SJSA1 (cell line): Measurements from ENCODE around the gene PHACTR1. TPM values are rescaled to one million over a fixed set of nuclear protein-coding genes. Genes with fewer than 3 reads are reported as not detected.

Experiments
- DNase-seq, 2 experiments: peaks; one replicate each; pipeline ENCODE4 v3.0.0-alpha.2; 2015 to 2020; ENCODE audit warnings: low spot score in 2 of 2, low read depth in 1 of 2
- H3K27ac ChIP-seq: fragments of 250-450 bp; sonication (Bioruptor Pico); 2 replicates; pipeline ENCODE4 v1.5.1; 2020; ENCODE audit warnings: mild to moderate bottlenecking, moderate library complexity
- H3K27me3 ChIP-seq: fragments of 250-450 bp; sonication (Bioruptor Pico); replicated peaks from 2 replicates; pipeline ENCODE4 v1.5.1; 2020; ENCODE audit warnings: mild to moderate bottlenecking, moderate library complexity
- H3K36me3 ChIP-seq: fragments of 250-450 bp; sonication (Bioruptor Pico); 2 replicates; pipeline ENCODE4 v1.5.1; 2020; ENCODE audit warnings: mild to moderate bottlenecking
- H3K4me1 ChIP-seq: fragments of 250-450 bp; sonication (Bioruptor Pico); replicated peaks from 2 replicates; pipeline ENCODE4 v1.6.1; 2021; ENCODE audit warnings: mild to moderate bottlenecking
- H3K4me3 ChIP-seq: fragments of 250-450 bp; sonication (Bioruptor Pico); 2 replicates; pipeline ENCODE4 v1.5.1; 2020; ENCODE audit warnings: mild to moderate bottlenecking
- H3K9me3 ChIP-seq: fragments of 250-450 bp; sonication (Bioruptor Pico); replicated peaks from 2 replicates; pipeline ENCODE4 v1.5.1; 2020; ENCODE audit warnings: mild to moderate bottlenecking
- total RNA-seq: library from RNA; depleted of rRNA; stranded (reverse); fragments of >200 nt; shearing (Covaris generic); gene quantifications from 2 replicates; pipeline ENCODE4 v1.2.3, GENCODE V29; 2014

The PHACTR1 gene
- total RNA-seq, 1 experiment from 2014 or later = 0.37 TPM

DNA sequence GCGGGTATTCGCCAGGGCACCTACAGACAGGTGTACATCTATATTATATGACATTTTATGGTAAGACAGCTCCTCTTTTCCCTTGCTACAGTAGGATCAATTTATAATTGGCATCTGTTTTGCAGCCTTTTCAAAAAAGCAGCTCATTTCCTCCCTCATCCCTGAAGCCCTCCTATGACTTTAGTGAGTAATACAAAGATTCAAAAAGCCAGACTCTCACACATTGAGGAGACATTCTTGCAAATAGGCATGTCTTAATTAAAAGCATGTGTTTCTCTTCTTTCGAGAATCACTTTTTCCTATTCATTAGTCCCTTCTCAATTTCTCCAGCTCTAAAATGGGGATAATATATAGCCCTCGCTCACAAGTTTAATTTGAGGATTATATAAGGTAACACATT lies 328.3 kb downstream of the PHACTR1 start:
- Histone ChIP-seq H3K4me3 (no peak overlapping the region), H3K9me3 (no peaks in the 10 kb centered on the region; the same call in 1 of the 2 replicates), H3K36me3 (no peaks in the 10 kb centered on the region), H3K4me1 (no peaks in the 10 kb centered on the region), H3K27ac (no peak overlapping the region), H3K27me3 (no peaks in the 10 kb centered on the region)
- no peak for DNase-seq

DNA sequence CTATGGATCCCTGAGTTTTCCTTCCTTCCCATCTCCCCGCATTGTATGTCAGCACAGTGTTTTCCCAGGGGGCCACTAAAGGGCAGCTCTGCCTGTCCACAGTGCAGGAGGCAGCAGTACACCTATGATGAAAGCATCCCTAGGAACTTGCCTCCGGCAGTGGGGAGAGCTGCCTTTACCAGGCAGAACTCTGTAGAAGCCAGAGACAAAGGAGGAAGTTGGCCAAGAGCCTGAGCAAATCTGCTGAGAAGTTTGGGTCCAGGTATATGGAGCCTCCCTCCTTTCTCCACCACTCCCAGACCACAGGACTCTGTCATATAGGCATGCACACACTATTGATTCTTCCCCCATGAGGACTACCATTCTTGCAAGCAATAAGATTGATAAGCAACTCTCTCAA lies 329.1 kb downstream of the PHACTR1 start:
- no peaks in the 10 kb centered on the region for H3K36me3 ChIP-seq
- H3K9me3 ChIP-seq = no peaks in the 10 kb centered on the region; the same call in 1 of the 2 replicates
- DNase-seq = no peak
- H3K4me1 ChIP-seq = no peaks in the 10 kb centered on the region
- H3K27me3 ChIP-seq = no peaks in the 10 kb centered on the region
- H3K4me3 ChIP-seq = no peak overlapping the region
- no peak overlapping the region for H3K27ac ChIP-seq

DNA sequence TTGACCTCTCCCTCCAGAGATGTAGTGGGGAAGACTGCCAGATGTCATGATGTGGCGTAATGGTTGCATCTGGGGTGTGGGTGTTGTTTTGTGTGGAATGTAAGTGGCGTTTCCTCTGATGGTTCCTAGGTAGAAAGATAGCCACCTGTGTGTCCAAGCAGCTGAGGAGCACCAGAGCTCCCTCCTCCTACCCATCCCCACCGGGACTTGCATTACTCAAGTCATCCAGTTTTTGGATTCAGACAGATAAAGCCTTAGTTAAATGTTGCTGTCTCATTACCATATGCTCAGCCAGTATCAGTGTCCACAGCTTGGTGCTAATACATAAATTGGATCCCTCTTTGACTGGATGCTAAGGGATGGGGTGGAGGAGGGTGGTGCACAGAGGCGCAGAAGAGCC lies 329.5 kb downstream of the PHACTR1 start:
- Histone ChIP-seq H3K36me3 (no peaks in the 10 kb centered on the region), H3K27me3 (no peaks in the 10 kb centered on the region), H3K4me1 (no peaks in the 10 kb centered on the region), H3K4me3 (no peak overlapping the region), H3K9me3 (no peaks in the 10 kb centered on the region; the same call in 1 of the 2 replicates), H3K27ac (no peak overlapping the region)
- DNase-seq = no peak

DNA sequence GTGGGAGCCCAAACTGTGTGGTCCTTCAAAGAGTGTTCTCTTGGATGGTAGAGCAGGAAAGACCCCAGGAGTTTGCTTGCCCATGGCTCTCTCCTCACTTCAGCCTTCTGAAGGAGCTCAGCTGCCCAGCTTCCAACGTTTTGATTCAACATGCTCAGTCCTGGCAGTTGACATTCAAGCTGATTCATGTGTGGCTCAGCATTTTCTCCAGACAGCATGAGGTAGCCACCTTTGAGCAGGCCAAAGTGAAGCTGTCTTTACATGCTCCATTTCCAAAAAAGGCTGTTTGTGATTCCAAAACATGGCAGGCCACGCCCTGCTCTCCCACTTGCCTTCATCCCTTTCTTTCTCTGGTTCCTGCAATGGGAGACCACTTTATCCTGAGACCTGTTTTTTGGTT lies 331.5 kb downstream of the PHACTR1 start:
- H3K9me3 ChIP-seq = no peaks in the 10 kb centered on the region; the same call in 1 of the 2 replicates
- H3K4me3 ChIP-seq = no peak overlapping the region
- H3K4me1 ChIP-seq = no peaks in the 10 kb centered on the region
- no peaks in the 10 kb centered on the region for H3K27me3 ChIP-seq
- DNase-seq = no peak
- H3K27ac ChIP-seq = no peak overlapping the region
- no peaks in the 10 kb centered on the region for H3K36me3 ChIP-seq

- no peak overlapping the region for H3K4me3 ChIP-seq
Measured at GRCh38 chr6:13049666-13050254, 333.2 kb downstream of the PHACTR1 start.

DNA sequence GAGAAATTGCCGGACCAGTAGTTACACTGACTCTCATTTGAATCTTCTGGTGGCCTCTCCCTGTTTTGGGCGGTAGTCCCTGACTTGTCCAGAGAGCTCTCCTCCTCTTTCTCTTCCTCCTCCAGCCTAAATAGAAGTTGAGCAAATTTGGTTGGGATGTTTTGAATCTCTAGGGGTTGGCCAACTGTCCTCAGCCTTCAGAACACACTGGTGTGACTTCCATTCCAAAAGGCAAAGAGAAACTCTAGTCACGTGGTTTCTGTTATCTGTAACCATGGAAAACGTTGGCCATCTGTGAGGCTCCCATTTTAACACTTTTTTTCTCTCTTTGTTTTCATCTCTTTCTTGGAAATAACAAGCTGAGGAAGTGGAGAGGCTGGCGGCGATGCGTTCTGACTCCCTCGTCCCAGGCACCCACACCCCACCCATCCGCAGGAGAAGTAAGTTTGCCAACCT lies 336.5 kb downstream of the PHACTR1 start:
- no peak for DNase-seq
- H3K4me3 ChIP-seq = no peak overlapping the region

More at GRCh38 chr6:13049666-13050254, 333.2 kb downstream of the PHACTR1 start:
- no peak for DNase-seq
- no peak overlapping the region for H3K27ac ChIP-seq
- no peaks in the 10 kb centered on the region for H3K27me3 ChIP-seq
- no peaks in the 10 kb centered on the region for H3K4me1 ChIP-seq
- no peaks in the 10 kb centered on the region; the same call in 1 of the 2 replicates for H3K9me3 ChIP-seq
- no peaks in the 10 kb centered on the region for H3K36me3 ChIP-seq

GRCh38 chr6:13058051-13058450 lies 341.5 kb downstream of the PHACTR1 start:
- Histone ChIP-seq H3K36me3 (no peaks in the 10 kb centered on the region), H3K4me1 (no peaks in the 10 kb centered on the region), H3K9me3 (no peaks in the 10 kb centered on the region), H3K4me3 (no peak overlapping the region), H3K27ac (no peak overlapping the region), H3K27me3 (no peaks in the 10 kb centered on the region)
- no peak for DNase-seq

More for the DNA sequence above, 336.5 kb downstream of the PHACTR1 start:
- H3K4me1 ChIP-seq = no peaks in the 10 kb centered on the region
- no peaks in the 10 kb centered on the region for H3K9me3 ChIP-seq
- H3K27me3 ChIP-seq = no peaks in the 10 kb centered on the region
- no peak overlapping the region for H3K27ac ChIP-seq
- H3K36me3 ChIP-seq = no peaks in the 10 kb centered on the region

- Histone ChIP-seq H3K9me3 (no peaks in the 10 kb centered on the region), H3K4me3 (no peak overlapping the region), H3K27ac (no peak overlapping the region), H3K27me3 (no peaks in the 10 kb centered on the region), H3K4me1 (no peaks in the 10 kb centered on the region), H3K36me3 (no peaks in the 10 kb centered on the region)
- DNase-seq = no peak
Measured at GRCh38 chr6:13059026-13059425, 342.5 kb downstream of the PHACTR1 start.

- no peaks in the 10 kb centered on the region for H3K9me3 ChIP-seq
- no peak for DNase-seq
- H3K4me3 ChIP-seq = no peak overlapping the region
- no peaks in the 10 kb centered on the region for H3K27me3 ChIP-seq
- H3K36me3 ChIP-seq = no peaks in the 10 kb centered on the region
- H3K27ac ChIP-seq = no peak overlapping the region
- no peaks in the 10 kb centered on the region for H3K4me1 ChIP-seq
Measured at GRCh38 chr6:13063300-13063918, 346.8 kb downstream of the PHACTR1 start.

- no peaks in the 10 kb centered on the region for H3K4me1 ChIP-seq
- no peaks in the 10 kb centered on the region for H3K9me3 ChIP-seq
- no peak overlapping the region for H3K27ac ChIP-seq
- no peak overlapping the region for H3K4me3 ChIP-seq
- no peak for DNase-seq
- H3K36me3 ChIP-seq = no peaks in the 10 kb centered on the region
- no peaks in the 10 kb centered on the region for H3K27me3 ChIP-seq
Measured at GRCh38 chr6:13065581-13065980, 349.0 kb downstream of the PHACTR1 start.

- Histone ChIP-seq H3K36me3 (no peaks in the 10 kb centered on the region), H3K27ac (no peak overlapping the region), H3K4me1 (no peaks in the 10 kb centered on the region), H3K9me3 (no peaks in the 10 kb centered on the region), H3K4me3 (no peak overlapping the region), H3K27me3 (no peaks in the 10 kb centered on the region)
- DNase-seq = no peak
Measured at GRCh38 chr6:13066050-13066449, 349.5 kb downstream of the PHACTR1 start.

DNA sequence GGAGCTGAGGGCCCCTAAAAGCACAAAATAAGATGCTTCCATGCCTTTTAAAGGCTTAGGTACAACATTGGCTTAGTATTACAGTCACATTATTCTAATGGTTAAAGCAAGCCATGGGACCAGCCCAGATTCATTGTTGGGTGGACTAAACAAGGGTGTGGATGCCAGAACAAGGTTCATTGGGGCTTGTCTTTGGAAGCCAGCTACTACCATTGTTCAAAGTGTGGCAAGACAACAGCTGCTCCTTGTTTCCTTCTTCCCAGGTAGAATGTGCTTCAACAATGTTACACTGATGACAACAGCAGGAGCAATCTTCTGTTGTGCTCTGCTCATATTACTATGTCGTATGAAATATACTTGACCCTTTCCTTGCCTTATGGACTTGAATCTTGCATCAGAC lies 350.3 kb downstream of the PHACTR1 start:
- DNase-seq = no peak
- Histone ChIP-seq H3K4me1 (no peaks in the 10 kb centered on the region), H3K27me3 (no peaks in the 10 kb centered on the region), H3K9me3 (no peaks in the 10 kb centered on the region), H3K27ac (no peak overlapping the region), H3K36me3 (no peaks in the 10 kb centered on the region), H3K4me3 (no peak overlapping the region)

- no peak overlapping the region for H3K4me3 ChIP-seq
- no peaks in the 10 kb centered on the region for H3K27me3 ChIP-seq
- H3K36me3 ChIP-seq = no peaks in the 10 kb centered on the region
- no peaks in the 10 kb centered on the region for H3K4me1 ChIP-seq
- DNase-seq = no peak
- H3K27ac ChIP-seq = no peak overlapping the region
- H3K9me3 ChIP-seq = no peaks in the 10 kb centered on the region
Measured at GRCh38 chr6:13068586-13069210, 352.1 kb downstream of the PHACTR1 start.

DNA sequence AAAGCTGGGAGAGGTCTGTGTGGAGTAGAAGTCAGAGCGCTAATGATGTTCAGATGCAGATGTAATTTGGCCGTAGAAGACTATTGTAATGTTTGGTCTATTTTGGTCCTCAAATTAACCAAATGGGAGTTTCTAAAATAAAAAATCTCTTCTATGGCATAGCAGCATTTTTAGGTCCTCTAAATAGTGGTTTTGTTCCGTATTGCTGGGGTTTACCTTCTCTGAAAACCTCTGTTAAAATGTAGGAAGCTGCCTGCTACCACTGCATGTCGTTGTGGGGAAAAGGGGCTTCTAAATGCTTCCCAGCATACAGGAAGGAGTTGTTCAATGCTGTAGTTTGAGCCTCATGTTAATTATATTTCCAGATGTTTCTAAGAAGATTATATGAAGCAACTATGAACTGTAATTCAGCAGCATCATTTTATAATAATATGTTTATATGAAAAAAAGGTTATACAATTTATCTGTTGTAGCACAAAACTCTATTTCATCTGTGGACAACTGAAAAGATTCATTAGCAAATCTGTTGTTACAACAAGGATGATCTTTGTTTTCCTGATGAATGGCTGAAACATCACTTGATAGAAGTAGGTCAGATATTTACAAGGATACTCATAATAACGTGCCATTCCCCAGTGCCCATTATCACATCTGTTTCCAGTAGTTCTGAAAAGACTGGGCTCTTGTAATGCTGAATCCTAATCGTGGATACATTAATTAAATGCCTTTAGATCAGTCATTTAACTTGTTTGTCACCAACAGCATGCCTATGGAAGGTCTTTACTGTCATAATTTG lies 355.2 kb downstream of the PHACTR1 start:
- Histone ChIP-seq H3K4me1 (no peaks in the 10 kb centered on the region), H3K27ac (no peak overlapping the region), H3K36me3 (no peaks in the 10 kb centered on the region), H3K27me3 (no peaks in the 10 kb centered on the region), H3K4me3 (no peak overlapping the region), H3K9me3 (no peaks in the 10 kb centered on the region)
- DNase-seq = no peak
